ENCODE measurements around the gene FABP7.

GRCh38 chr6:122809001-122809400 lies 29.5 kb downstream of the FABP7 start:
- TF ChIP-seq REST (IDR thresholded peaks at IDR 0.05; ENCODE audit: unreplicated experiment) (no peak), CREB1 (CRISPR knock-in tag; IDR thresholded peaks at IDR 0.05; ENCODE audit: low read depth) (no peak), POLR2AphosphoS5 (IDR thresholded peaks at IDR 0.05; ENCODE audit: low read depth) (no peak), EZH2 (IDR thresholded peaks at IDR 0.05; ENCODE audit: low read depth, unreplicated experiment) (no peak), JUNB (IDR thresholded peaks at IDR 0.05; ENCODE audit: unreplicated experiment) (no peak), EZH2phosphoT487 (IDR thresholded peaks at IDR 0.05; ENCODE audit: unreplicated experiment) (no peak), STAT1 (IDR thresholded peaks at IDR 0.05; ENCODE audit: unreplicated experiment) (no peak), ZNF114 (CRISPR knock-in tag; IDR thresholded peaks at IDR 0.05) (no peak)
- TF ChIP-seq, protein P1, sequence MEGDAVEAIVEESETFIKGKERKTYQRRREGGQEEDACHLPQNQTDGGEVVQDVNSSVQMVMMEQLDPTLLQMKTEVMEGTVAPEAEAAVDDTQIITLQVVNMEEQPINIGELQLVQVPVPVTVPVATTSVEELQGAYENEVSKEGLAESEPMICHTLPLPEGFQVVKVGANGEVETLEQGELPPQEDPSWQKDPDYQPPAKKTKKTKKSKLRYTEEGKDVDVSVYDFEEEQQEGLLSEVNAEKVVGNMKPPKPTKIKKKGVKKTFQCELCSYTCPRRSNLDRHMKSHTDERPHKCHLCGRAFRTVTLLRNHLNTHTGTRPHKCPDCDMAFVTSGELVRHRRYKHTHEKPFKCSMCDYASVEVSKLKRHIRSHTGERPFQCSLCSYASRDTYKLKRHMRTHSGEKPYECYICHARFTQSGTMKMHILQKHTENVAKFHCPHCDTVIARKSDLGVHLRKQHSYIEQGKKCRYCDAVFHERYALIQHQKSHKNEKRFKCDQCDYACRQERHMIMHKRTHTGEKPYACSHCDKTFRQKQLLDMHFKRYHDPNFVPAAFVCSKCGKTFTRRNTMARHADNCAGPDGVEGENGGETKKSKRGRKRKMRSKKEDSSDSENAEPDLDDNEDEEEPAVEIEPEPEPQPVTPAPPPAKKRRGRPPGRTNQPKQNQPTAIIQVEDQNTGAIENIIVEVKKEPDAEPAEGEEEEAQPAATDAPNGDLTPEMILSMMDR (conservative IDR thresholded peaks at IDR 0.05; ENCODE audit: low read depth in 2 of 2) = no peak
- TF ChIP-seq, protein P2, sequence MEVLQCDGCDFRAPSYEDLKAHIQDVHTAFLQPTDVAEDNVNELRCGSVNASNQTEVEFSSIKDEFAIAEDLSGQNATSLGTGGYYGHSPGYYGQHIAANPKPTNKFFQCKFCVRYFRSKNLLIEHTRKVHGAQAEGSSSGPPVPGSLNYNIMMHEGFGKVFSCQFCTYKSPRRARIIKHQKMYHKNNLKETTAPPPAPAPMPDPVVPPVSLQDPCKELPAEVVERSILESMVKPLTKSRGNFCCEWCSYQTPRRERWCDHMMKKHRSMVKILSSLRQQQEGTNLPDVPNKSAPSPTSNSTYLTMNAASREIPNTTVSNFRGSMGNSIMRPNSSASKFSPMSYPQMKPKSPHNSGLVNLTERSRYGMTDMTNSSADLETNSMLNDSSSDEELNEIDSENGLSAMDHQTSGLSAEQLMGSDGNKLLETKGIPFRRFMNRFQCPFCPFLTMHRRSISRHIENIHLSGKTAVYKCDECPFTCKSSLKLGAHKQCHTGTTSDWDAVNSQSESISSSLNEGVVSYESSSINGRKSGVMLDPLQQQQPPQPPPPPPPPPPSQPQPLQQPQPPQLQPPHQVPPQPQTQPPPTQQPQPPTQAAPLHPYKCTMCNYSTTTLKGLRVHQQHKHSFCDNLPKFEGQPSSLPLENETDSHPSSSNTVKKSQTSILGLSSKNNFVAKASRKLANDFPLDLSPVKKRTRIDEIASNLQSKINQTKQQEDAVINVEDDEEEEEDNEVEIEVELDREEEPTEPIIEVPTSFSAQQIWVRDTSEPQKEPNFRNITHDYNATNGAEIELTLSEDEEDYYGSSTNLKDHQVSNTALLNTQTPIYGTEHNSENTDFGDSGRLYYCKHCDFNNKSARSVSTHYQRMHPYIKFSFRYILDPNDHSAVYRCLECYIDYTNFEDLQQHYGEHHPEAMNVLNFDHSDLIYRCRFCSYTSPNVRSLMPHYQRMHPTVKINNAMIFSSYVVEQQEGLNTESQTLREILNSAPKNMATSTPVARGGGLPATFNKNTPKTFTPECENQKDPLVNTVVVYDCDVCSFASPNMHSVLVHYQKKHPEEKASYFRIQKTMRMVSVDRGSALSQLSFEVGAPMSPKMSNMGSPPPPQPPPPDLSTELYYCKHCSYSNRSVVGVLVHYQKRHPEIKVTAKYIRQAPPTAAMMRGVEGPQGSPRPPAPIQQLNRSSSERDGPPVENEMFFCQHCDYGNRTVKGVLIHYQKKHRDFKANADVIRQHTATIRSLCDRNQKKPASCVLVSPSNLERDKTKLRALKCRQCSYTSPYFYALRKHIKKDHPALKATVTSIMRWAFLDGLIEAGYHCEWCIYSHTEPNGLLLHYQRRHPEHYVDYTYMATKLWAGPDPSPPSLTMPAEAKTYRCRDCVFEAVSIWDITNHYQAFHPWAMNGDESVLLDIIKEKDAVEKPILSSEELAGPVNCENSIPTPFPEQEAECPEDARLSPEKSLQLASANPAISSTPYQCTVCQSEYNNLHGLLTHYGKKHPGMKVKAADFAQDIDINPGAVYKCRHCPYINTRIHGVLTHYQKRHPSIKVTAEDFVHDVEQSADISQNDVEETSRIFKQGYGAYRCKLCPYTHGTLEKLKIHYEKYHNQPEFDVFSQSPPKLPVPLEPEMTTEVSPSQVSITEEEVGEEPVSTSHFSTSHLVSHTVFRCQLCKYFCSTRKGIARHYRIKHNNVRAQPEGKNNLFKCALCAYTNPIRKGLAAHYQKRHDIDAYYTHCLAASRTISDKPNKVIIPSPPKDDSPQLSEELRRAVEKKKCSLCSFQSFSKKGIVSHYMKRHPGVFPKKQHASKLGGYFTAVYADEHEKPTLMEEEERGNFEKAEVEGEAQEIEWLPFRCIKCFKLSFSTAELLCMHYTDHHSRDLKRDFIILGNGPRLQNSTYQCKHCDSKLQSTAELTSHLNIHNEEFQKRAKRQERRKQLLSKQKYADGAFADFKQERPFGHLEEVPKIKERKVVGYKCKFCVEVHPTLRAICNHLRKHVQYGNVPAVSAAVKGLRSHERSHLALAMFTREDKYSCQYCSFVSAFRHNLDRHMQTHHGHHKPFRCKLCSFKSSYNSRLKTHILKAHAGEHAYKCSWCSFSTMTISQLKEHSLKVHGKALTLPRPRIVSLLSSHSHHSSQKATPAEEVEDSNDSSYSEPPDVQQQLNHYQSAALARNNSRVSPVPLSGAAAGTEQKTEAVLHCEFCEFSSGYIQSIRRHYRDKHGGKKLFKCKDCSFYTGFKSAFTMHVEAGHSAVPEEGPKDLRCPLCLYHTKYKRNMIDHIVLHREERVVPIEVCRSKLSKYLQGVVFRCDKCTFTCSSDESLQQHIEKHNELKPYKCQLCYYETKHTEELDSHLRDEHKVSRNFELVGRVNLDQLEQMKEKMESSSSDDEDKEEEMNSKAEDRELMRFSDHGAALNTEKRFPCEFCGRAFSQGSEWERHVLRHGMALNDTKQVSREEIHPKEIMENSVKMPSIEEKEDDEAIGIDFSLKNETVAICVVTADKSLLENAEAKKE (CRISPR knock-in tag; IDR thresholded peaks at IDR 0.05) = no peak

All from GM23338 (cell line).